Heart left ventricle (tissue), 16 donors: Measurements from ENCODE around the gene SH2D4B. TPM values are rescaled to one million over a fixed set of nuclear protein-coding genes. Genes with fewer than 3 reads are reported as not detected.
A peak's percentile ranks its signal among the peaks of the same experiment; 100 is the strongest.

Source experiments
- ATAC-seq, 4 donors: fragments of 200-7000 bp; cut with Tn5 transposase; one replicate each; pipeline ENCODE4 v1.9.1; 2020 to 2022; ENCODE audit warnings: moderate library complexity in 4 of 4, mild to moderate bottlenecking in 3 of 4, moderate number of reproducible peaks in 1 of 4
- DNase-seq, 5 donors: peaks; one replicate each; pipeline ENCODE4 v3.0.0-alpha.2; 2020
- H3K27ac ChIP-seq, 12 donors: fragments of 200-600 bp; sonication (generic) in 4 of 12; one replicate each; pipeline versions ENCODE4 v1.5.0 to v1.8.0; 2016 to 2022; ENCODE audit warnings: mild to moderate bottlenecking in 2 of 12
- H3K27me3 ChIP-seq, 9 donors: fragments of 200-600 bp; sonication (generic) in 2 of 9; one replicate each; pipeline versions ENCODE4 v1.5.1 to v1.8.0; 2016 to 2022; ENCODE audit warnings: mild to moderate bottlenecking in 3 of 9
- H3K36me3 ChIP-seq, 9 donors: fragments of 200-600 bp; sonication (generic) in 2 of 9; one replicate each; pipeline versions ENCODE4 v1.5.0 to v1.8.0; 2018 to 2022; ENCODE audit warnings: mild to moderate bottlenecking in 2 of 9
- H3K4me1 ChIP-seq, 12 donors: fragments of 200-600 bp; sonication (generic) in 4 of 12; one replicate each; pipeline versions ENCODE4 v1.5.0 to v1.8.0; 2016 to 2022; ENCODE audit warnings: mild to moderate bottlenecking in 3 of 12
- H3K4me3 ChIP-seq, 12 donors: fragments of 200-600 bp; sonication (generic) in 4 of 12; one replicate each; pipeline versions ENCODE4 v1.5.0 to v1.8.0; 2017 to 2022; ENCODE audit warnings: mild to moderate bottlenecking in 9 of 12, moderate library complexity in 4 of 12
- H3K9me3 ChIP-seq, 12 donors: fragments of 200-600 bp; sonication (generic) in 4 of 12; one replicate each; pipeline versions ENCODE4 v1.5.0 to v1.8.0; 2016 to 2022; ENCODE audit warnings: mild to moderate bottlenecking in 1 of 12
- POLR2A ChIP-seq, 2 donors: fragments of 450-650 bp; IDR thresholded peaks; one replicate each; pipeline ENCODE4 v1.6.1; 2017; ENCODE audit warnings: antibody characterized with exemption in 2 of 2, mild to moderate bottlenecking in 2 of 2, moderate library complexity in 2 of 2
- WGBS, 4 donors: extraction: QIAGEN DNeasy Blood & Tissue Kit in 2 of 4; methylation state at CpG; one replicate each; pipeline versions ENCODE4 v1.1.5 to v1.1.7; 2013 to 2018; 5-methylcytosine and 5-hydroxymethylcytosine counted together
- intact Hi-C, 10 donors: fragments of 100-400 bp; cut with DNase I; formaldehyde crosslinking; loops; one replicate each; pipeline versions ENCODE4 v1.11.1 to v1.14.2; 2022
- polyA plus RNA-seq, 2 donors: library from polyadenylated mRNA; stranded (reverse); fragments of 200-250 nt; gene quantifications; one replicate each; pipeline ENCODE4 v1.2.3, GENCODE V29; 2013
- total RNA-seq, 9 donors: library from RNA; depleted of rRNA in 2 of 9; stranded (reverse); fragments of >200 nt in 2 of 9; fragmentation: NEBNext Ultra II Directional in 3 of 9; extraction: Animal tissue kit (Norgen Biotek cat#: 25700) in 3 of 9; gene quantifications; one replicate each; pipeline versions ENCODE4 v1.1.0 to v1.2.4, GENCODE V29; 2016 to 2023
- TF ChIP-seq, protein P1 (sequence below), 12 donors: fragments of 200-600 bp; sonication (generic) in 4 of 12; IDR thresholded peaks; one replicate each; pipeline versions ENCODE4 v1.5.0 to v1.8.0; 2018 to 2022; ENCODE audit warnings: antibody characterized with exemption in 12 of 12, mild to moderate bottlenecking in 5 of 12
- donor health status: ischemic (EF 13 %, LVEDD 7.1; RV severe dilation, severe dysfunction).
- donor health status: healthy with polysubstance abuse.
- donor health status: DM: no; HTN: yes; CAD: no.
- donor health status: DM: no; HTN: no; CAD: no.
- donor health status: ischemic (EF 25% LVEDD 6.9; RV normal size, moderate dysfunction).
- donor health status: ischemic (EF 25% LVEDD 5.7; RV mildly dilated, moderate dysfunction).
- donor health status: healthy.
- donor health status: DM: yes; HTN: yes; CAD: no.
- donor health status: ischemic (EF 35%, LVEDD 5.7; RV mildly dilated, moderate dysfunction).
- donor health status: nonischemic (EF 11% LVEDD 7.7; RV severe dilation, severe dysfunction).
- donor health status: DM: yes; HTN: yes; CAD: no.
- donor health status: PGD.
- donor health status: ischemic (EF 29% LVEDD 5.4; RV normal size, mild dysfunction).
- donor health status: nonischemic (EF 23%, LVEDD 6.1; RV moderate dilation, normal function).

Gene SH2D4B
- total and polyA plus RNA-seq, 11 donors = 0.19 TPM; not detected in 10

GRCh38 chr10:80537086-80537735, 491 bp upstream of the SH2D4B start:
- Histone ChIP-seq H3K4me3 (no peak overlapping the region), H3K27me3 (no peaks in the 10 kb centered on the region), H3K36me3 (no peaks in the 10 kb centered on the region), H3K4me1 (peaks cover 0 to 30% (median 19%) of the 10 kb centered on the region in 12 donors), H3K27ac (peak overlapping the region in 4 of 12 donors; percentile 11 to 87 (median 64)), H3K9me3 (no peaks in the 10 kb centered on the region)
- intact Hi-C loops = loop anchor here in 2 of 10 donors (5.0 kb wide), 1 partner anchor 45 kb away; no protein-coding TSS in a partner anchor
- no peak for TF ChIP-seq POLR2A (IDR thresholded peaks at IDR 0.05)
- TF ChIP-seq, protein P1, sequence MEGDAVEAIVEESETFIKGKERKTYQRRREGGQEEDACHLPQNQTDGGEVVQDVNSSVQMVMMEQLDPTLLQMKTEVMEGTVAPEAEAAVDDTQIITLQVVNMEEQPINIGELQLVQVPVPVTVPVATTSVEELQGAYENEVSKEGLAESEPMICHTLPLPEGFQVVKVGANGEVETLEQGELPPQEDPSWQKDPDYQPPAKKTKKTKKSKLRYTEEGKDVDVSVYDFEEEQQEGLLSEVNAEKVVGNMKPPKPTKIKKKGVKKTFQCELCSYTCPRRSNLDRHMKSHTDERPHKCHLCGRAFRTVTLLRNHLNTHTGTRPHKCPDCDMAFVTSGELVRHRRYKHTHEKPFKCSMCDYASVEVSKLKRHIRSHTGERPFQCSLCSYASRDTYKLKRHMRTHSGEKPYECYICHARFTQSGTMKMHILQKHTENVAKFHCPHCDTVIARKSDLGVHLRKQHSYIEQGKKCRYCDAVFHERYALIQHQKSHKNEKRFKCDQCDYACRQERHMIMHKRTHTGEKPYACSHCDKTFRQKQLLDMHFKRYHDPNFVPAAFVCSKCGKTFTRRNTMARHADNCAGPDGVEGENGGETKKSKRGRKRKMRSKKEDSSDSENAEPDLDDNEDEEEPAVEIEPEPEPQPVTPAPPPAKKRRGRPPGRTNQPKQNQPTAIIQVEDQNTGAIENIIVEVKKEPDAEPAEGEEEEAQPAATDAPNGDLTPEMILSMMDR (IDR thresholded peaks at IDR 0.05) = no peak
- WGBS, 4 donors = 54 to 62% (median 60%) methylated on average over 8 of the region's 8 CpGs
- DNase-seq (peak in 1 of 5 donors; percentile 3), ATAC-seq (no peak)

- Histone ChIP-seq H3K4me1 (peaks cover 0 to 36% (median 19%) of the 10 kb centered on the region in 12 donors), H3K27me3 (no peaks in the 10 kb centered on the region), H3K36me3 (no peaks in the 10 kb centered on the region), H3K9me3 (no peaks in the 10 kb centered on the region), H3K4me3 (no peak overlapping the region), H3K27ac (no peak overlapping the region)
- no peak for ATAC-seq
- DNase-seq = no peak
- intact Hi-C loops = loop anchor here in 2 of 10 donors (5.0 kb wide), 1 partner anchor 44 kb away; no protein-coding TSS in a partner anchor
- no peak for TF ChIP-seq POLR2A (IDR thresholded peaks at IDR 0.05)
- TF ChIP-seq, protein P1 (IDR thresholded peaks at IDR 0.05) = no peak
- 91 to 97% (median 95%) methylated on average over 14 to 16 of the region's 16 CpGs for WGBS, 4 donors
Measured at GRCh38 chr10:80538481-80539185, 931 bp downstream of the SH2D4B start.

DNA sequence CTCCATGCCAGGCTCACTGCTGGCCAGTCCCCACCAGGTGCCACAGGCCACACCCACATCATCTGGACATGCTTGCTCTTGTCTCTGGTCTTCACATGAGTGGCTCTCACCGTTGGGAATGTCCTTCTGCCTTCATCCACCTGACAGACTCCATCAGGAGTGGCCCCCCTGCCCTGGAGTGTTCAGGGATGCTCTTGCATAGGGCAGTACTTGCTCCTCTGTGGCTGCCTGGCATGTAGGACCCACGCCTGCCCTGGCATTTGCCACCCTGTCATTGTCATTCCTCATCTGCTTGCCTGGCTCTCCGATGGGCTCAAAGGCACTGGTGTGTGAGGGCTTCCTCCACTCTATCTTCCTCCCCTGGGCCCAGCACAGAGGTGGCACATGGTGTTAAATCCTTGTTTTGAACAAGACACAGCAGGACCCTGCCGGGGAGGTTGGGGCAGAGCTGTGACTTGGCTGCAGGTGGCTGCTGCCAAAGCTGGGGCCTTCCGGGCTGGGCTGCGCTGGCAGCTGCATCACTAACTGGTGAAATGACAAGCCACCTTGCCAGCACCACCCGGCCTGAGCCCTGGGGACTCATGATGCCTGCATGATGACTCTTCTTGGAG, 1.8 kb downstream of the SH2D4B start:
- 74 to 87% (median 77%) methylated on average over 7 of the region's 7 CpGs for WGBS, 4 donors
- peaks cover 0 to 36% (median 19%) of the 10 kb centered on the region in 12 donors for H3K4me1 ChIP-seq

More for the DNA sequence above, 1.8 kb downstream of the SH2D4B start:
- no peaks in the 10 kb centered on the region for H3K36me3 ChIP-seq
- H3K27ac ChIP-seq = peak overlapping the region in 6 of 12 donors; percentile 60 to 89 (median 68)
- TF ChIP-seq, protein P1 (IDR thresholded peaks at IDR 0.05) = no peak
- no peak for TF ChIP-seq POLR2A (IDR thresholded peaks at IDR 0.05)
- no peak overlapping the region for H3K4me3 ChIP-seq
- no peak for DNase-seq
- no peak for ATAC-seq
- intact Hi-C loops = loop anchor here in 2 of 10 donors (5.0 kb wide), 1 partner anchor 43 kb away; no protein-coding TSS in a partner anchor
- no peaks in the 10 kb centered on the region for H3K27me3 ChIP-seq
- no peaks in the 10 kb centered on the region for H3K9me3 ChIP-seq
